Stimulated activated memory B cell treated with anti-CD40 and anti-IgM and Interleukin-4, amounts not matched to agents 10 μg/mL and 1 μg/mL and 100 μg/mL, for 72 hours (primary cell): ENCODE data around the gene DAAM2.

Experiments used
- ATAC-seq: fragments of 150-1000 bp; cut with Tn5 transposase; 2 replicates; pipeline ENCODE4 v1.10.0; 2021
- H3K27ac Mint-ChIP-seq: one replicate; pipeline ENCODE4 v1.8.0; 2022; ENCODE audit warnings: mild to moderate bottlenecking, mixed read lengths
- H3K27me3 Mint-ChIP-seq: one replicate; pipeline ENCODE4 v1.8.0; 2022; ENCODE audit warnings: mixed read lengths
- H3K36me3 Mint-ChIP-seq: one replicate; pipeline ENCODE4 v1.8.0; 2022; ENCODE audit warnings: mixed read lengths
- H3K4me1 Mint-ChIP-seq: one replicate; pipeline ENCODE4 v1.8.0; 2022; ENCODE audit warnings: mixed read lengths
- H3K4me3 Mint-ChIP-seq: one replicate; pipeline ENCODE4 v1.8.0; 2022; ENCODE audit warnings: mild to moderate bottlenecking, moderate library complexity, mixed read lengths
- H3K9me3 Mint-ChIP-seq: one replicate; pipeline ENCODE4 v1.8.0; 2022; ENCODE audit warnings: mixed read lengths

The DAAM2 gene

DNA sequence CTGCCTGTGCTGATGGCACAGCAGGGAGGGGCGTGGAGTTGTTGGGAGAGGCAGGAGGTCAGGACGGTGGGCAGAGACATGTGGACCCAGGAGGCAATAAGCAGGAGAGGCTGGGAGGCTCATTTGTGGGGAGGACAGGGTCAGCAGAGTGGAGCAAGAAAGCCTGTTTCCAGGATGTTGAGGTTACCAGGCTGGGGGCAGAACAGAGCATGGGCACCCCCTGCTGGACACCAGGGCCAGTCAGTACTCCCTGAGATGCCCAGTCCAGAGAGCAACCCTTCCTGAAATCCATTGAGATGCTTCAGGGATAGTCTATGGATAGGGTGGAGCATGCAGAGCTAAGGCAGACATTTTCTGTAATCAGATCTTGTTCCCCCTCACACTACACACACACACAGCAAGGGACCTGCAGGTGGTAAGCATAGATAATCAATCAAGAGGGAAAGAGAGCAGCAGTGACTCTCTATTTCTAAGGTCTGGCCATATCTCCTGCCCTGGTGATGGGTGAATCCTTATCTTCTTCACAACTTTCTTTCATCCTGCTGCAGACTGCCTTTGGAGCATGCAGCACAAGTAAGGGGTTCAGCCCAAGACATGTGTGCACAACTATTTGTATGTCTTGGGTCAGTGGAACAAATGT, 100.4 kb downstream of the DAAM2 start:
- no peaks in the 10 kb centered on the region for H3K9me3 Mint-ChIP-seq
- H3K4me3 Mint-ChIP-seq: no peak overlapping the region
- ATAC-seq: peak; percentile 68
- H3K27me3 Mint-ChIP-seq: peaks cover 11% of the 10 kb centered on the region
- no peaks in the 10 kb centered on the region for H3K4me1 Mint-ChIP-seq
- H3K36me3 Mint-ChIP-seq: no peaks in the 10 kb centered on the region
- no peak overlapping the region for H3K27ac Mint-ChIP-seq

DNA sequence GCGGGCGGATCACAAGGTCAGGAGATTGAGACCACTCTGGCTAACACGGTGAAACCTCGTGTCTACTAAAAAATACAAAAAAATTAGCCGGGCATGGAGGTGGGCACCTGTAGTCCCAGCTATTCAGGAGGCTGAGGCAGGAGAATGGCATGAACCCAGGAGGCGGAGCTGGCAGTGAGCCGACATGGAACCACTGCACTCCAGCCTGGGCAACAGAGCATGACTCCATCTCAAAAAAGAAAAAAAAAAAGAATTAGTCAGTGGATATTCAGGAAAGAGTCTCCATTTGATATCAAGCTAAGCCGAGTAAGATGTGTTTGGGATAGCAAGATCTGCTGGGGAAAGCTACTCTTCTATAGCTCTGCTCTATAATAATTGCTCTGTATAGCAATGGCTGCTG, 101.1 kb downstream of the DAAM2 start:
- Mint-ChIP-seq H3K4me3 (no peak overlapping the region), H3K27ac (no peak overlapping the region), H3K27me3 (peaks cover 5% of the 10 kb centered on the region), H3K4me1 (no peaks in the 10 kb centered on the region), H3K9me3 (no peaks in the 10 kb centered on the region), H3K36me3 (no peaks in the 10 kb centered on the region)
- ATAC-seq: no peak

DNA sequence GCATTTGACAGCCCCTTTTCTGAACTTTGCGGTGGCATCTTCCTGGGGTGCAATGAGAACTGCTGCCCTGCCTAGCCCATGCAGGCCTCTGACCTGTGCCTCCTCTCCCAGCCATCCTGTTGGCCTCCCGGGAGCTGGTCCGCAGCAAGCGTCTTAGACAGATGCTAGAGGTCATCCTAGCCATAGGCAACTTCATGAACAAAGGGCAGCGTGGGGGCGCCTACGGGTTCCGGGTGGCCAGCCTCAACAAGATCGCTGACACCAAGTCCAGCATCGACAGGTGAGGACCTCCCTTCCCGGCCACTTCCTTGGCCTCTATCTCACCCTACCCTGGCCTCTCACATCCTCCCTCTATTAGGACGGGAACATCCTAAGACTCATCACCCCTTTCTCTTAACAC, 104.5 kb downstream of the DAAM2 start:
- ATAC-seq: no peak
- Mint-ChIP-seq H3K27me3 (no peaks in the 10 kb centered on the region), H3K4me3 (no peak overlapping the region), H3K27ac (no peak overlapping the region), H3K4me1 (no peaks in the 10 kb centered on the region), H3K36me3 (no peaks in the 10 kb centered on the region), H3K9me3 (no peaks in the 10 kb centered on the region)

DNA sequence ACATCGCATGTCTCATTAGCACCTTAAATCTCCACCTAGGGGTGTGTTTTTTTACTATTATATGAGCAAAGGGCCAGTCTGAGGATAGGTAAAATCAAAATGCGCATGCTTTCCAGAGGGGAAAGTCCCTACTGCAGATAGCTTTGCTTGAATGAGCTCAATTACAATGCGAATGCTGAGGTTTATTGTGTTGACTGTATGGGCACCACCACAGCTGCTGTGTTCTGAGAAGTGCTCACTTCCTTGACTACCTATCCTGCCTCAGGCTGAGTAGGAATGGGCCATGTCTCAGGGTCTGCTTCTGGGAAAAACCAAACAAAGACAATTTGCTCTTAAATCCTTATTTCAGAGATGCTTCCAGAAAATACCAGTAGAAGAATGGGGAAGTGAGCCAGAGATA, 105.5 kb downstream of the DAAM2 start:
- H3K4me1 Mint-ChIP-seq: no peaks in the 10 kb centered on the region
- no peaks in the 10 kb centered on the region for H3K36me3 Mint-ChIP-seq
- peak; percentile 60 for ATAC-seq
- H3K27me3 Mint-ChIP-seq: peaks cover 3% of the 10 kb centered on the region
- H3K4me3 Mint-ChIP-seq: no peak overlapping the region
- H3K9me3 Mint-ChIP-seq: no peaks in the 10 kb centered on the region
- no peak overlapping the region for H3K27ac Mint-ChIP-seq

DNA sequence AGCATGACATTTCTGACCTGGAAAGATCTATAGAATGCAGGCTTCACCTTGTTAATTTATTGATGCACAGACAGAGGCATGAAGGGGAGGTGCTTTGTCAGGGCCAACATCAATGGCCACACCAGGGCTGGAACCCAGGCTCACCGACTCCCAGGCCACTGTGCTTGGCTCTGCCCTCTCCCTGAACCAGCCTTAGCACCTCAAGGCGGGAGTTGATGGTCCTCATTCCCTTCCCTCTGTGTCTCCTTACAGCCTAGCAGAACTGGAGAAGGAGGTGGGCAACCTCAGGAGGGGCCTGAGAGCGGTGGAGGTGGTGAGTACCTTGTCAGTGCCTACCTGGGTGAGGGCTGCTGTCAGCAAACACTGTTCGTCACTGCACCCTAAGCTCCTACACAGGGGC, 106.4 kb downstream of the DAAM2 start:
- H3K4me3 Mint-ChIP-seq: no peak overlapping the region
- no peak overlapping the region for H3K27ac Mint-ChIP-seq
- no peaks in the 10 kb centered on the region for H3K36me3 Mint-ChIP-seq
- ATAC-seq: no peak
- no peaks in the 10 kb centered on the region for H3K4me1 Mint-ChIP-seq
- no peaks in the 10 kb centered on the region for H3K9me3 Mint-ChIP-seq
- peaks cover 12% of the 10 kb centered on the region for H3K27me3 Mint-ChIP-seq

DNA sequence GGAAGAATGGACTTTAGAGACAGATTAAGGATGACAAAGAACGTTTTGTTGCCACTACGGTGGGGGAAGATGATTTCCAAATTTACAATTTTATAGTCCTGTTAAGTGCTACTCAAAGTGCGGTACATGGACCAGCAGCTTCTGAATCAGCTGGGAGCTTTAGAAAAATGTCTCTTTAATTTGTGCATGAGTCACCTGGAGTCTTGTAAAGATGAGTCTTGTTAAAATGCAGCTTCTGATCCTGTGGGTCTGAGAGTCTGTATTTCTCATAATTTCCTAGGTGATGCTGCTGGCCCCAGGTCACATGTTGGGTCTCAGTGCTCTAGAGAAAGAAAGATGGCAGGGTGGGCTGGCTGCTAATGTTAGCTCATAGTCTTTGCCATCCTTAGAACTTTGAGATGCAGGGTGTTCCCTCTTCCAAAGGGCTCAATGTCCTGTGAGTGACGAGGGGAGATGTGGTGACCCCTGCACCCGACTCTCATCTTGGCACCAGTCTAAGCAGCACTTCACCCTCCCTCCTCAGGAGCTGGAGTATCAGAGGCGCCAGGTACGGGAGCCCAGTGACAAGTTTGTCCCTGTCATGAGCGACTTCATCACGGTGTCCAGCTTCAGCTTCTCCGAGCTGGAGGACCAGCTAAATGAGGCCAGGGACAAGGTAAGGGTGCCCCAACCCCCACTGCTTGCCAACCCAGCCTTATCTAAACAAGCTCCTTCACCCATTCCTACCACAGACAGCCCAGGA, 107.5 kb downstream of the DAAM2 start:
- no peak overlapping the region for H3K4me3 Mint-ChIP-seq
- H3K36me3 Mint-ChIP-seq: no peaks in the 10 kb centered on the region
- no peak overlapping the region for H3K27ac Mint-ChIP-seq
- H3K4me1 Mint-ChIP-seq: no peaks in the 10 kb centered on the region
- no peak for ATAC-seq
- H3K9me3 Mint-ChIP-seq: no peaks in the 10 kb centered on the region
- peaks cover 13% of the 10 kb centered on the region for H3K27me3 Mint-ChIP-seq

DNA sequence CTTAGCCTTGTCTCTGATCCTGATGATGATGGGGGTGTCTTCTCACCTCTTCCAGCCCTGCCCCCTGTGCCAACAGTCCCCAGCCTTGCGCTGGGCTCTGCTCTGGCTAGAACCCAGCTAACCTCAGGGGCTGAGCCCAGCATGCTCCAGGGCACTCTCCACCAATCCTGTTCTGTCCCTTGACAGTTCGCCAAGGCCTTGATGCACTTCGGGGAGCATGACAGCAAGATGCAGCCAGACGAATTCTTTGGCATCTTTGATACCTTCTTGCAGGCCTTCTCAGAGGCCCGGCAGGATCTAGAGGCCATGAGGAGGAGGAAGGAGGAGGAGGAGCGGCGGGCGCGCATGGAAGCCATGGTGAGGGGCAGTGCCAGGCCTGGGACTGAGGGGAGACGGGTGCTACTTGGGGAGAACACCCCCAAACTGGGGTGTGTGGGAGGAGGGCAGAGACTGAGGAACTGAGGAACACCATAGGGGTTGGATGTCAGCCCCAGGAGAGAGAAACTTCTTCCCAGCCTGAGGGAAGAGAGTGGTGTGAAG, 109.0 kb downstream of the DAAM2 start:
- no peak overlapping the region for H3K4me3 Mint-ChIP-seq
- no peaks in the 10 kb centered on the region for H3K36me3 Mint-ChIP-seq
- ATAC-seq: no peak

DNA sequence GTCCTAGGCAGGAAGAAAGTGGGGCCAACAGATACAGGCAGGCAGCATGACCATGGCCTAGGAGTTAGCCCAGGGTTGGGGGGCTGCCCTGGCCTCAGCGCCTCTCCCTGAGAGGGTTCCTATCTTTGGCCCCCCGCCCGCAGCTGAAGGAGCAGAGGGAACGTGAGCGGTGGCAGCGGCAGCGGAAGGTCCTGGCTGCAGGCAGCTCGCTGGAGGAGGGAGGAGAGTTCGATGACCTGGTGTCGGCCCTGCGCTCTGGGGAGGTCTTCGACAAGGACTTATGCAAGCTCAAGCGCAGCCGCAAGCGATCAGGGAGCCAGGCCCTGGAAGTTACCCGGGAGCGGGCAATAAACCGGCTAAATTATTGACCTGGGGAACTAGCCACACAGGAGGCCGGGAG, 109.5 kb downstream of the DAAM2 start:
- no peak for ATAC-seq
- Mint-ChIP-seq H3K27me3 (peaks cover 13% of the 10 kb centered on the region), H3K36me3 (no peaks in the 10 kb centered on the region), H3K27ac (no peak overlapping the region), H3K4me3 (no peak overlapping the region), H3K9me3 (no peaks in the 10 kb centered on the region), H3K4me1 (no peaks in the 10 kb centered on the region)

More for the DNA sequence above, 109.0 kb downstream of the DAAM2 start:
- peaks cover 13% of the 10 kb centered on the region for H3K27me3 Mint-ChIP-seq
- no peaks in the 10 kb centered on the region for H3K4me1 Mint-ChIP-seq
- H3K9me3 Mint-ChIP-seq: no peaks in the 10 kb centered on the region
- H3K27ac Mint-ChIP-seq: no peak overlapping the region

DNA sequence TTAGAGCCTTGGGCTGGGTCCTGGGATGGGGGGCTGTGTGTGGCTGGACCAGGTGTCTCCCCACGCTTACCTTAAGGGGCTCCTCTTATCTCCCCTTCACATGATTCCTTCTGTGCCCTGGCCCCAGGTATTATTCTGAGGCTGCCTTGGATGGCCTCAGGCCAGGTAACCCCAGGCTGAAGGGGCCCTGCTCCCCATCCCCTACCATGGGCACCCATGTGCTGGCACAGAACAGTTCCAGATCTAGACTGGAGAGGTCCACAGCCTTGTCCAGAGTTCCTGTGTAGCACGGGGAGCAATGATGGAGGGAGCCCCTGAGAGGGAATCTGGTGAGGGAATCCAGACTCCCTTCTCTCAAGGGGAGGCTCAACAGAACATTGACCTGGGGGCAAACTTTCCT, 110.0 kb downstream of the DAAM2 start:
- no peak overlapping the region for H3K27ac Mint-ChIP-seq
- no peaks in the 10 kb centered on the region for H3K36me3 Mint-ChIP-seq
- no peak for ATAC-seq
- H3K4me1 Mint-ChIP-seq: no peaks in the 10 kb centered on the region
- H3K27me3 Mint-ChIP-seq: peaks cover 13% of the 10 kb centered on the region
- no peaks in the 10 kb centered on the region for H3K9me3 Mint-ChIP-seq
- no peak overlapping the region for H3K4me3 Mint-ChIP-seq

DNA sequence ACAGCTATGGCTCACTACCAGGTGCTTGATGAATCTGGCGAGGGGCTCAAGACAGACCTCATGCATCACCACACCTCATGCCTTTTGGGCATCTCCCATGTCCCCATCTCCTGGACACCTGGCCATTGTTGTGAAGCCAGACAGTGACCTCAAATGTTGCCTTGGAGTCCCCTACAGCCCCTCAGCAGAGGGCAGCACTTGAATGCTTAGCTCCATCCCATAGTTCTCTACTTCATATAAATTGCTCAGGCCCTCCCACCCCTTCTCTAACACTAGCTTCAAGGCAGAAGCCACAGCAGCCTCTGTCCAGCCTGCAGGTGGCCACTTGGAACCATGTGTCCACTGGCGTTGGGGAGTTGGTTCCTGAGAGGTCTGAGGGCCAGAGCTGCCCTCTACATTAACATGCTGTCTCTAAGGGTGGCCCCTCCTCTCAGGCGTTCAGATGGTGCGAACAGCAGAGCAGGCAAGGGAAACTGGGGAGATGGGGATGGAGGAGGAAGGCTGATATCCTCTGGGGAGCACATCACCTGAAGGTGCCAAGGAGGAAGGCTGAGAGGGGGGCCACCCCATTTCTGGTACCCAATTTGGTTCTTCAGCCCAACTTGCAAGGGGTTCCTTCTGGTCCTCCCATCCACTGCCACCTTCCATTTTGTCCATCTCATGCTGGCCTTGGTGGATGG, 110.8 kb downstream of the DAAM2 start:
- H3K4me3 Mint-ChIP-seq: no peak overlapping the region
- H3K36me3 Mint-ChIP-seq: no peaks in the 10 kb centered on the region
- H3K4me1 Mint-ChIP-seq: no peaks in the 10 kb centered on the region
- no peaks in the 10 kb centered on the region for H3K9me3 Mint-ChIP-seq
- H3K27me3 Mint-ChIP-seq: peaks cover 13% of the 10 kb centered on the region
- ATAC-seq: no peak
- no peak overlapping the region for H3K27ac Mint-ChIP-seq

DNA sequence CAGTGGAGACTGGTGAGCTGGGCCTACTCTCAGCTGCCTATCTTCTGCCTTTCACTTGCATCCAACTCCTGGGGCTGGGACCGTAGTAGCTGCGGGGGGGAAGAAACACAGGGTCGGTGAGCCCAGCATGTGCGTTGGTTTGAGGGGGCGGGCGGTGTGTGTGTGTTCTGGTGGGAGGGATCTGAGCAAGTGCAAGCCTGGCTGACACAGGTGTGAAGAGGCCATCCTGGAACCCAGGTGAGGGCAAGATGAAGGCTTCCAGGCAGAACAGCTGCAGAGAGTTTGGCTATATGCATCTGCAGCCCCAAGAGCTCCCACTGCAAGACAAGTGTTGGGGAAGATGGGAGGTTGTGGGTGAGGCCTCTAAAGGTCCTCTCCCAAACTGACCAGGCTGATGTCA, 111.5 kb downstream of the DAAM2 start:
- no peak overlapping the region for H3K27ac Mint-ChIP-seq
- no peak overlapping the region for H3K4me3 Mint-ChIP-seq
- no peaks in the 10 kb centered on the region for H3K9me3 Mint-ChIP-seq
- no peaks in the 10 kb centered on the region for H3K36me3 Mint-ChIP-seq
- H3K4me1 Mint-ChIP-seq: no peaks in the 10 kb centered on the region
- peaks cover 13% of the 10 kb centered on the region for H3K27me3 Mint-ChIP-seq
- no peak for ATAC-seq

DNA sequence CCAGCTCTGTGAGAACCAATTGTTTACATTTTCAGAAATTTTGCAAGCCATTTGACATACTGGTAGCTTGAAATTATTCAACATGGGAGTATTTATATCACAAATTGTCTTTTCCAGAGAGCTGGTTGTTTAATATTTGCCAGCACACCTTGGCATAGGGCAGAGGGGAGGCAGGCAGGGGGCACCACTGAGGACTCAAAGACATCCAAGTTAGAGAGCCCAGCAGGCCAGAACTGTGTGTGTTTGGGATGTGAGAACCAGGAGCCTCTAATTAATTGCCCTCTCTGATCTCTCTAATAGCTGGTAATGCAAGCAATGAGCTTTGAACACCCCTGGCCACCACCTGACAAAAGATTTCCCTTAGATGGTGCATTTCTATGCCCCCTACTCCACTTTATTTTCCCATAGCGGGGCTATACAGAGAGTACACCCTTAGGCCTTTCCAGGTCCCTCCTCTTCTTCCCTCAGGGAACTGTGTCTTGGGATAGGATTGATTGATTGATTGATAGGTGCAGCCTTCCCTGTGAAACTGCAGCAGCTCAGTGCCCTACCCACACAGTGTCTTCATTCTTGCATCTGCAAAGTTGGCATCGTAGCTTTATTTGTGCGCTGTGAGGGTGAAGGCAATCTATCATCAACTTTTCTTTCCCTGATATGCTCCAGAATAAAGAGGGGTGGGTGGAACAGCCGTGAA, 112.9 kb downstream of the DAAM2 start:
- Mint-ChIP-seq H3K27ac (no peak overlapping the region), H3K27me3 (peaks cover 13% of the 10 kb centered on the region), H3K4me3 (no peak overlapping the region), H3K36me3 (no peaks in the 10 kb centered on the region), H3K9me3 (no peaks in the 10 kb centered on the region), H3K4me1 (no peaks in the 10 kb centered on the region)
- no peak for ATAC-seq

DNA sequence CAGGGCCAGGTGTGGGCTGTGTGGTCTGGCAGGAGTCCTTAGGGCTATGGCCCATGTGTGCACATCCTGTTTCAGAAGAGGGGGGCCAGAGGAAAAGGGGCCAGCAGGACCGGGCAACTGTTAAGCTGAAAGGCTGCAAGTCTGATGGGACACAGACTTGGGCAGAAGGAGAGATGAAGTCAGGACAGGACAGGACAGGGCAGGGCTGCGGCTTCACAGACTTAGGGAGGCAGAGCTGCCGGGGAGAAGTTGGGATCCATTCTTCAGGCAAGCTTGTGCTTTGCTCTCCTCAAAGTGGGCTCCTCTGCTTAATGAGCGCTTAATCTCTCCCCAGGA, 113.4 kb downstream of the DAAM2 start:
- no peak overlapping the region for H3K27ac Mint-ChIP-seq
- H3K27me3 Mint-ChIP-seq: peaks cover 13% of the 10 kb centered on the region
- no peaks in the 10 kb centered on the region for H3K9me3 Mint-ChIP-seq
- H3K4me3 Mint-ChIP-seq: no peak overlapping the region
- no peaks in the 10 kb centered on the region for H3K4me1 Mint-ChIP-seq
- no peaks in the 10 kb centered on the region for H3K36me3 Mint-ChIP-seq
- no peak for ATAC-seq

DNA sequence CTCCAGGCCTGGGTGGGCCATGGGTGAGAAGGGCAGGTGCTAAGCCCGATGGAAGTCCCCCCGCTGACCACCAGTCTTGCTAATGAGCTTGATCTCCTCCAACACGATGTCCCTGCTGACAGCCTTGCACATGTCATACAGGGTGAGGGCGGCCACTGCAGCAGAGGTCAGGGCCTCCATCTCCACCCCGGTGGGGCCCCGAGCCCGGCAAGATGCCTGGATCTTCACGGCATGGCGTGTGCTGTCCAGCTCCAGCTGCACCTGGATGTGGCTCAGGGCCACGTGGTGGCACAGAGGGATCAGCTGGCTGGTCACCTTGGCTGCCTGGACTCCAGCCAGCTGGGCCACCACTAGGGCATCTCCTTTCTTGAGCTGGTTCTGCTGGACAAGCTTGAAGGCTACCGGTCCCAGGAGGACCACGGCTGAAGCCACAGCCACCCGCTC, 114.2 kb downstream of the DAAM2 start:
- Mint-ChIP-seq H3K4me1 (no peaks in the 10 kb centered on the region), H3K4me3 (no peak overlapping the region), H3K27me3 (peaks cover 13% of the 10 kb centered on the region), H3K9me3 (no peaks in the 10 kb centered on the region), H3K27ac (no peak overlapping the region), H3K36me3 (no peaks in the 10 kb centered on the region)
- no peak for ATAC-seq

DNA sequence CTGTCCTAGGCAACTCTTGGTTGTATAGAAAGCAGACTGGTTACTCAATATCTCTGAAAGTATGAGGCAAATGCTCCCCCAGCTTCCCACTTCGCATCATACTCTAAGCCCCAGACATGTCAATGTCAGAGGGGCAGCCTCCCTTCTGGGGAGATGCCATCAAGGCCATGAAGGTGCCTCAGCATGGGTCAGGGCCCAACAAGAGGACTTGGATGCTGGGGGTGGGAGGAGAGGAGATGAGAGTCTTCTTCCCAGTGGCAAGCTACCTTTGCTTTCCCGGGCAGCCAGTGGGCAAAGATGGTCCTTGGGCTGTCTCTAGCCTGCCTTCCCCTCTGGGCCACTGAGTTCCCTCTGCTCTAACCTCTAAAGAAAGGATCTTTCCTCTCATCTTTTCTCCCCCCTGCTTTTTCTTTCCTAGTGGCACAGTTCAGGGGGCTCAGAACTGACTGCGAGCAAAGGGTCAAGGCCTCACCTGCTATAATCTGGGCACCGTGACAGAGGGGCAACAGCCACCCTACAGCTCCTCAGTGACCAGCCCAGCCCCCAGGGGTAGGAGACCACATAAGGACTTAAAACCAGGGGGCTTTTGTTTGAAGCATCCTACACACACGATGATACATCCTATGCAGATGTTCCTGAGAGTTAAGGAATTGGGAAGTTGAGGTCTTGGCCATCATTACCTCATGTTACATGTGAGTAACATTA, 115.8 kb downstream of the DAAM2 start:
- Mint-ChIP-seq H3K4me1 (no peaks in the 10 kb centered on the region), H3K27ac (no peak overlapping the region), H3K27me3 (peaks cover 7% of the 10 kb centered on the region), H3K4me3 (no peak overlapping the region), H3K36me3 (no peaks in the 10 kb centered on the region), H3K9me3 (no peaks in the 10 kb centered on the region)
- no peak for ATAC-seq
